Activated CD8-positive, alpha-beta T cell treated with anti-CD3 and anti-CD28 coated beads, Interleukin-2, amount 10 ng/mL, durations not matched to agents 7 days and 5 days (primary cell): ENCODE results near the gene SRMS. TPM values are rescaled to one million over a fixed set of nuclear protein-coding genes. Genes with fewer than 3 reads are reported as not detected.

Experiments used
- ATAC-seq: fragments of 150-1000 bp; cut with Tn5 transposase; one replicate; pipeline ENCODE4 v1.10.0; 2021; ENCODE audit warnings: moderate library complexity
- CTCF ChIA-PET: fragments of 350-600 bp; sonication (Branson Sonifier 250); formaldehyde crosslinking; loops from one replicate; lab custom pipeline; 2021; ENCODE audit warnings: antibody characterized with exemption; lab: Charles Lee
- POLR2A ChIA-PET: fragments of 350-600 bp; sonication (Branson Sonifier 250); formaldehyde crosslinking; loops from one replicate; lab custom pipeline; 2021; ENCODE audit warnings: antibody characterized with exemption; lab: Charles Lee
- DNase-seq: peaks from one replicate; pipeline ENCODE4 v3.0.0-alpha.2; 2020
- H3K27ac Mint-ChIP-seq: one replicate; pipeline ENCODE4 v1.8.0; 2021; ENCODE audit warnings: mild to moderate bottlenecking, mixed read lengths
- H3K27me3 Mint-ChIP-seq: one replicate; pipeline ENCODE4 v1.8.0; 2021; ENCODE audit warnings: low read depth, mixed read lengths
- H3K36me3 Mint-ChIP-seq: one replicate; pipeline ENCODE4 v1.8.0; 2021; ENCODE audit warnings: low read depth, mixed read lengths
- H3K4me1 Mint-ChIP-seq: one replicate; pipeline ENCODE4 v1.8.0; 2021; ENCODE audit warnings: low read depth, mixed read lengths
- H3K4me3 Mint-ChIP-seq: one replicate; pipeline ENCODE4 v1.8.0; 2021; ENCODE audit warnings: mild to moderate bottlenecking, mixed read lengths
- H3K9me3 Mint-ChIP-seq: one replicate; pipeline ENCODE4 v1.8.0; 2022; ENCODE audit warnings: mixed read lengths; ENCODE audit not compliant: insufficient read depth
- total RNA-seq, 2 experiments: library from RNA; stranded (reverse); gene quantifications; one replicate each; pipeline ENCODE4 v1.2.3, GENCODE V29; 2021

SRMS gene
- total RNA-seq, 2 experiments from 2014 or later, result not detected

- H3K4me1 Mint-ChIP-seq, result no peaks in the 10 kb centered on the region
- CTCF ChIA-PET, result no interaction called here
- H3K4me3 Mint-ChIP-seq, result no peak overlapping the region
- ATAC-seq (no peak), DNase-seq (no peak)
- POLR2A ChIA-PET, result interaction anchor here (1.3 kb wide), 1 partner anchor 22 kb away, joined by 3 read pairs; no protein-coding TSS in a partner anchor
- H3K27me3 Mint-ChIP-seq, result peaks cover 14% of the 10 kb centered on the region
- no peaks in the 10 kb centered on the region for H3K9me3 Mint-ChIP-seq
- H3K27ac Mint-ChIP-seq, result no peak overlapping the region
- H3K36me3 Mint-ChIP-seq, result no peaks in the 10 kb centered on the region
These were observed 2.5 kb downstream of the SRMS start for GRCh38 chr20:63544958-63545516.

GRCh38 chr20:63544241-63544957 is 3.1 kb downstream of the SRMS start:
- Mint-ChIP-seq H3K4me3 (no peak overlapping the region), H3K27me3 (peaks cover 9% of the 10 kb centered on the region), H3K27ac (no peak overlapping the region), H3K36me3 (no peaks in the 10 kb centered on the region), H3K4me1 (no peaks in the 10 kb centered on the region), H3K9me3 (no peaks in the 10 kb centered on the region)
- ChIA-PET CTCF (interaction anchor here (0.6 kb wide), 1 partner anchor 102 kb away, joined by 3 read pairs; no protein-coding TSS in a partner anchor), POLR2A (no interaction called here)
- DNase-seq (no peak), ATAC-seq (no peak)

- Mint-ChIP-seq H3K36me3 (no peaks in the 10 kb centered on the region), H3K27ac (no peak overlapping the region), H3K4me1 (peaks cover 2% of the 10 kb centered on the region), H3K27me3 (peaks cover 6% of the 10 kb centered on the region), H3K4me3 (no peak overlapping the region), H3K9me3 (no peaks in the 10 kb centered on the region)
- DNase-seq (no peak), ATAC-seq (no peak)
- ChIA-PET CTCF (interaction anchor here (0.6 kb wide), 1 partner anchor 102 kb away, joined by 3 read pairs; no protein-coding TSS in a partner anchor), POLR2A (no interaction called here)
These were observed 3.8 kb downstream of the SRMS start for GRCh38 chr20:63543733-63544132.

GRCh38 chr20:63543131-63543530 is 4.4 kb downstream of the SRMS start:
- ChIA-PET POLR2A (no interaction called here), CTCF (no interaction called here)
- Mint-ChIP-seq H3K27me3 (peaks cover 3% of the 10 kb centered on the region), H3K9me3 (no peaks in the 10 kb centered on the region), H3K36me3 (no peaks in the 10 kb centered on the region), H3K27ac (no peak overlapping the region), H3K4me1 (peaks cover 6% of the 10 kb centered on the region), H3K4me3 (no peak overlapping the region)
- ATAC-seq, result no peak
- DNase-seq, result no peak

GRCh38 chr20:63542696-63543095 is 4.9 kb downstream of the SRMS start:
- no peak for DNase-seq
- POLR2A ChIA-PET, result no interaction called here
- Mint-ChIP-seq H3K4me3 (no peak overlapping the region), H3K36me3 (no peaks in the 10 kb centered on the region), H3K27ac (no peak overlapping the region), H3K4me1 (peaks cover 9% of the 10 kb centered on the region), H3K9me3 (no peaks in the 10 kb centered on the region), H3K27me3 (peaks cover 3% of the 10 kb centered on the region)
- CTCF ChIA-PET, result no interaction called here
- no peak for ATAC-seq

- no peaks in the 10 kb centered on the region for H3K9me3 Mint-ChIP-seq
- ChIA-PET CTCF (interaction anchor here (1.1 kb wide), 1 partner anchor 100 kb away, joined by 4 read pairs; no protein-coding TSS in a partner anchor), POLR2A (no interaction called here)
- peaks cover 15% of the 10 kb centered on the region for H3K4me1 Mint-ChIP-seq
- H3K27ac Mint-ChIP-seq, result no peak overlapping the region
- no peak overlapping the region for H3K4me3 Mint-ChIP-seq
- no peaks in the 10 kb centered on the region for H3K36me3 Mint-ChIP-seq
- peaks cover 3% of the 10 kb centered on the region for H3K27me3 Mint-ChIP-seq
- ATAC-seq (no peak), DNase-seq (no peak)
These were observed 5.5 kb downstream of the SRMS start for GRCh38 chr20:63542031-63542559.

- Mint-ChIP-seq H3K4me1 (peaks cover 19% of the 10 kb centered on the region), H3K9me3 (no peaks in the 10 kb centered on the region), H3K4me3 (no peak overlapping the region), H3K27me3 (no peaks in the 10 kb centered on the region), H3K36me3 (no peaks in the 10 kb centered on the region), H3K27ac (no peak overlapping the region)
- DNase-seq (no peak), ATAC-seq (no peak)
- ChIA-PET POLR2A (no interaction called here), CTCF (interaction anchor here (1.1 kb wide), 1 partner anchor 101 kb away, joined by 4 read pairs; no protein-coding TSS in a partner anchor)
These were observed 6.2 kb downstream of the SRMS start for GRCh38 chr20:63541371-63541770.

GRCh38 chr20:63540417-63541186 is 6.9 kb downstream of the SRMS start:
- Mint-ChIP-seq H3K4me1 (peaks cover 19% of the 10 kb centered on the region), H3K27ac (no peak overlapping the region), H3K4me3 (no peak overlapping the region), H3K36me3 (no peaks in the 10 kb centered on the region), H3K9me3 (no peaks in the 10 kb centered on the region), H3K27me3 (no peaks in the 10 kb centered on the region)
- no peak for ATAC-seq
- POLR2A ChIA-PET, result interaction anchor here (1.4 kb wide), 1 partner anchor 324 kb away, joined by 3 read pairs; the partner anchor contains the start of gene TPD52L2
- CTCF ChIA-PET, result interaction anchor here (3.2 kb wide), 1 partner anchor 101 kb away, joined by 39 read pairs; no protein-coding TSS in a partner anchor
- DNase-seq, result no peak

GRCh38 chr20:63539441-63540370 is 7.8 kb downstream of the SRMS start:
- CTCF ChIA-PET, result interaction anchor here (0.9 to 3.2 kb wide), 6 partner anchors 13 to 197 kb away, joined by 3 to 39 read pairs (median 6); partner anchors contain the start of genes LIME1 and PPDPF
- Mint-ChIP-seq H3K27ac (no peak overlapping the region), H3K9me3 (no peaks in the 10 kb centered on the region), H3K36me3 (no peaks in the 10 kb centered on the region), H3K27me3 (no peaks in the 10 kb centered on the region), H3K4me1 (peaks cover 19% of the 10 kb centered on the region), H3K4me3 (no peak overlapping the region)
- ATAC-seq (no peak), DNase-seq (no peak)
- POLR2A ChIA-PET, result interaction anchor here (0.6 to 3.4 kb wide), 6 partner anchors 13 to 325 kb away, joined by 3 to 12 read pairs (median 3); partner anchors contain the start of genes HELZ2 and TPD52L2

GRCh38 chr20:63539092-63539430 is 8.5 kb downstream of the SRMS start:
- CTCF ChIA-PET, result interaction anchor here (0.9 to 3.2 kb wide), 10 partner anchors 7 to 582 kb away, joined by 3 to 39 read pairs (median 4); partner anchors contain the start of genes LIME1 and PPDPF
- Mint-ChIP-seq H3K4me3 (no peak overlapping the region), H3K4me1 (peaks cover 19% of the 10 kb centered on the region), H3K27ac (no peak overlapping the region), H3K36me3 (no peaks in the 10 kb centered on the region), H3K9me3 (no peaks in the 10 kb centered on the region), H3K27me3 (no peaks in the 10 kb centered on the region)
- POLR2A ChIA-PET, result interaction anchor here (0.6 to 3.4 kb wide), 5 partner anchors 14 to 326 kb away, joined by 3 to 12 read pairs (median 3); partner anchors contain the start of genes HELZ2 and TPD52L2
- no peak for DNase-seq
- no peak for ATAC-seq
